MM.1S (cell line): Measurements from ENCODE around the gene NIN.

Experiments used
- DNase-seq: peaks from one replicate; pipeline ENCODE4 v3.0.0-alpha.2; 2015
- H2AFZ ChIP-seq: fragments of 300-600 bp; sonication (generic); 2 replicates; pipeline ENCODE4 v1.6.0; 2016; ENCODE audit warnings: antibody characterized with exemption, low read length
- H3F3A ChIP-seq: fragments of 300-600 bp; sonication (generic); 2 replicates; pipeline ENCODE4 v1.6.1; 2016; ENCODE audit warnings: mild to moderate bottlenecking, antibody characterized with exemption, low read length, moderate library complexity, mixed read lengths; ENCODE audit not compliant: insufficient read depth
- H3K27ac ChIP-seq: fragments of 300-600 bp; sonication (generic); 2 replicates; pipeline ENCODE4 v1.5.1; 2016; ENCODE audit warnings: mild to moderate bottlenecking, low read length
- H3K27me3 ChIP-seq: fragments of 300-600 bp; sonication (generic); replicated peaks from 2 replicates; pipeline ENCODE4 v1.6.0; 2016; ENCODE audit warnings: low read length; ENCODE audit not compliant: insufficient read depth
- H3K36me3 ChIP-seq: fragments of 300-600 bp; sonication (generic); replicated peaks from 2 replicates; pipeline ENCODE4 v1.6.1; 2016; ENCODE audit warnings: mild to moderate bottlenecking, low read length, mixed read lengths; ENCODE audit not compliant: insufficient read depth
- H3K4me1 ChIP-seq: fragments of 300-600 bp; sonication (generic); 2 replicates; pipeline ENCODE4 v1.6.1; 2016; ENCODE audit warnings: low read length, mixed read lengths
- H3K4me2 ChIP-seq: fragments of 300-600 bp; sonication (generic); 2 replicates; pipeline ENCODE4 v1.6.0; 2016; ENCODE audit warnings: low read depth, low read length
- H3K4me3 ChIP-seq: fragments of 300-600 bp; sonication (generic); 2 replicates; pipeline ENCODE4 v1.5.1; 2016; ENCODE audit warnings: low read length, mixed read lengths
- H3K79me2 ChIP-seq: fragments of 300-600 bp; sonication (generic); 2 replicates; pipeline ENCODE4 v1.6.1; 2016; ENCODE audit warnings: mixed run types, low read length, mixed read lengths
- H3K9ac ChIP-seq: fragments of 300-600 bp; sonication (generic); 2 replicates; pipeline ENCODE4 v1.6.1; 2016; ENCODE audit warnings: low read length, mixed read lengths
- H3K9me2 ChIP-seq: fragments of 300-600 bp; sonication (generic); replicated peaks from 2 replicates; pipeline ENCODE4 v1.6.1; 2016; ENCODE audit warnings: mild to moderate bottlenecking, low read length, mixed read lengths; ENCODE audit not compliant: insufficient read depth
- H3K9me3 ChIP-seq: fragments of 300-600 bp; sonication (generic); replicated peaks from 2 replicates; pipeline ENCODE4 v1.6.1; 2016; ENCODE audit warnings: mild to moderate bottlenecking, low read length, mixed read lengths; ENCODE audit not compliant: insufficient read depth
- H4K20me1 ChIP-seq: fragments of 300-600 bp; sonication (generic); 2 replicates; pipeline ENCODE4 v1.6.1; 2016; ENCODE audit warnings: mild to moderate bottlenecking, low read length, moderate library complexity, mixed read lengths; ENCODE audit not compliant: insufficient read depth
- EZH2 ChIP-seq: fragments of 300-600 bp; sonication (generic); optimal IDR thresholded peaks from 2 replicates; pipeline ENCODE3; 2017; ENCODE audit warnings: low read depth, mild to moderate bottlenecking, antibody characterized with exemption, low read length, mixed read lengths
- EZH2phosphoT487 ChIP-seq: fragments of 300-600 bp; sonication (generic); IDR thresholded peaks from 2 replicates; pipeline ENCODE4 v1.6.1; 2018; ENCODE audit warnings: antibody characterized with exemption, low read length
- TF ChIP-seq, protein P1 (sequence below): fragments of 300-600 bp; sonication (generic); IDR thresholded peaks from 2 replicates; pipeline ENCODE4 v1.5.1; 2016; ENCODE audit warnings: antibody characterized with exemption, low read length, mixed read lengths

Gene NIN

DNA sequence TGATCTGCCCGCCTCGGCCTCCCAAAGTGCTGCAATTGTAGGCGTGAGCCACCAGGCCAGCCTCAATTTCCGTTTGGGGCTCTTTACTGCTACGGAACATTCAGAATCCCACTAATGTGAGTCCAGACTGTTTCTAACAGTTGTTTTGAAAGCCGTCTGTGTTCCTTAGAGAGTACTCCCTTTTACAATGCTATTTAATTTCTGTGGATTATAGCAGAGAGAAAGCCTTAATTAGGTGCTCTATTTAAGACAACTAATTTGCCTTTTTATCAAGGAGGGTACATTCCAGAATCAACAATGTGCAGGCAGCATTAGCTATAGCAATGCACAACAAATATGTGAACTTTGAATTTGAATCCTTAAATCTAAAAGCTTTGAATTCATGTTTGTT lies 160.1 kb downstream of the NIN start:
- no peaks in the 10 kb centered on the region for H3K4me1 ChIP-seq
- no peak overlapping the region for H3K27ac ChIP-seq
- no peak overlapping the region for H3K4me2 ChIP-seq
- no peaks in the 10 kb centered on the region for H3K27me3 ChIP-seq
- 0 out of 2 replicates have a peak, but pooled peaks cover 7% of the 10 kb centered on the region for H3F3A ChIP-seq
- TF ChIP-seq EZH2 (no peak), EZH2phosphoT487 (no peak)
- TF ChIP-seq, protein P1, sequence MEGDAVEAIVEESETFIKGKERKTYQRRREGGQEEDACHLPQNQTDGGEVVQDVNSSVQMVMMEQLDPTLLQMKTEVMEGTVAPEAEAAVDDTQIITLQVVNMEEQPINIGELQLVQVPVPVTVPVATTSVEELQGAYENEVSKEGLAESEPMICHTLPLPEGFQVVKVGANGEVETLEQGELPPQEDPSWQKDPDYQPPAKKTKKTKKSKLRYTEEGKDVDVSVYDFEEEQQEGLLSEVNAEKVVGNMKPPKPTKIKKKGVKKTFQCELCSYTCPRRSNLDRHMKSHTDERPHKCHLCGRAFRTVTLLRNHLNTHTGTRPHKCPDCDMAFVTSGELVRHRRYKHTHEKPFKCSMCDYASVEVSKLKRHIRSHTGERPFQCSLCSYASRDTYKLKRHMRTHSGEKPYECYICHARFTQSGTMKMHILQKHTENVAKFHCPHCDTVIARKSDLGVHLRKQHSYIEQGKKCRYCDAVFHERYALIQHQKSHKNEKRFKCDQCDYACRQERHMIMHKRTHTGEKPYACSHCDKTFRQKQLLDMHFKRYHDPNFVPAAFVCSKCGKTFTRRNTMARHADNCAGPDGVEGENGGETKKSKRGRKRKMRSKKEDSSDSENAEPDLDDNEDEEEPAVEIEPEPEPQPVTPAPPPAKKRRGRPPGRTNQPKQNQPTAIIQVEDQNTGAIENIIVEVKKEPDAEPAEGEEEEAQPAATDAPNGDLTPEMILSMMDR, result no peak
- H3K9ac ChIP-seq, result no peak overlapping the region
- no peaks in the 10 kb centered on the region for H3K9me2 ChIP-seq
- no peaks in the 10 kb centered on the region for H4K20me1 ChIP-seq
- no peak overlapping the region for H3K4me3 ChIP-seq
- H3K79me2 ChIP-seq, result peaks cover 15% of the 10 kb centered on the region
- H2AFZ ChIP-seq, result no peak overlapping the region
- no peak for DNase-seq
- H3K36me3 ChIP-seq, result no peaks in the 10 kb centered on the region
- no peaks in the 10 kb centered on the region for H3K9me3 ChIP-seq

DNA sequence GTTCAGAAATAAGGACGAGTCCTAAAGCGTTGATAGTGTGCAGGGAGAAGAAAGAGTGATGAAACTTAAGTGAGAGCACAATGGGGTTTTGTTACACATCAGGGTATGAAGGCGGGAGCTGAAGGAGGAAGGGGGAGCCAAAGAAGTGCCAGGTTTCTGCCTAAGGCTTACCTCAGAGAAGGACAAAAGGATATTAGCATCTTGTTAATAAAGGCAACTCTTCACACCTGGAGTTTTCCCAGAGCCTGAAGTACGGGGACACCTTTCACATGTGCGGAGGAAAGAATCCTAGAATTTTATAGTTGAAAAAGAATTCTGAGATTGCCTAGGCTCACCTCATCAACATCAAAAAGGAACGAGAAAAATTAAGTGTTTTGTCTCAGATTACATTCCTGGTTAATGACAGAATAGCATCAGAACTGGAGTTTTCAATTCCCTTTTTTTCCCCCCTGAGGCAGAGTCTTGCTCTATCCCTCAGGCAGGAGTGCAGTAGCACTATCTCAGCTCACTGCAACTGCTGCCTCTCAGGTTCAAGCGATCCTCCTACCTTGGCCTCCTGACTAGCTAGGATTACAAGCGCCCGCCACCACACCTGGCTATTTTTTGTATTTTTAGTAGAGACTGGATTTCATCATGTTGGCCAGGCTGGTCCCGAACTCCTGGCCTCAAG lies 160.6 kb downstream of the NIN start:
- no peak overlapping the region for H3K4me2 ChIP-seq
- no peak overlapping the region for H3K27ac ChIP-seq
- H3K9ac ChIP-seq, result no peak overlapping the region
- TF ChIP-seq, protein P1, result no peak
- TF ChIP-seq EZH2 (no peak), EZH2phosphoT487 (no peak)
- no peaks in the 10 kb centered on the region for H3K9me3 ChIP-seq
- H3K4me3 ChIP-seq, result no peak overlapping the region
- no peaks in the 10 kb centered on the region for H3K36me3 ChIP-seq
- peaks cover 20% of the 10 kb centered on the region for H3K79me2 ChIP-seq
- no peaks in the 10 kb centered on the region for H3K9me2 ChIP-seq
- no peaks in the 10 kb centered on the region for H3K4me1 ChIP-seq
- H3F3A ChIP-seq, result 0 out of 2 replicates have a peak, but pooled peaks cover 7% of the 10 kb centered on the region
- no peaks in the 10 kb centered on the region for H4K20me1 ChIP-seq
- H3K27me3 ChIP-seq, result no peaks in the 10 kb centered on the region
- DNase-seq, result no peak
- H2AFZ ChIP-seq, result no peak overlapping the region
